ENCODE data around the gene MSH2.

- no peak for TF ChIP-seq POLR2A (IDR thresholded peaks at IDR 0.05)
- TF ChIP-seq CTCF (IDR thresholded peaks at IDR 0.05) = no peak
- TF ChIP-seq EP300 (IDR thresholded peaks at IDR 0.05) = no peak
Observed at GRCh38 chr2:47504174-47504810, 101.3 kb downstream of the MSH2 start.
